HCT116 (cell line): Measurements from ENCODE around the gene DUS3L. TPM values are rescaled to one million over a fixed set of nuclear protein-coding genes. Genes with fewer than 3 reads are reported as not detected.

ENCODE experiments used
- ATAC-seq: fragments of 200-7000 bp; cut with Tn5 transposase; 2 replicates; pipeline ENCODE4 v1.9.1; 2020; ENCODE audit warnings: mild to moderate bottlenecking, moderate library complexity
- BruUV-seq: library from RNA; stranded (reverse); fragments of 400-500 nt; replicated peaks from 2 replicates; lab custom pipeline; 2021; lab: Mats Ljungman, UMichigan
- CTCF ChIA-PET: fragments of 300-600 bp; sonication (Branson Sonifier 250); formaldehyde crosslinking; loops from one replicate; lab custom pipeline; 2021; ENCODE audit warnings: antibody characterized with exemption; lab: Charles Lee
- POLR2A ChIA-PET: fragments of 300-600, 350-600 bp; sonication (Branson Sonifier 250); formaldehyde crosslinking; loops from one replicate; lab custom pipeline; 2021; ENCODE audit warnings: antibody characterized with exemption; lab: Charles Lee
- RAD21 ChIA-PET, 2 experiments: fragments of 300-600 bp; sonication (Branson Sonifier 250); formaldehyde crosslinking; loops; one replicate each; lab custom pipeline; 2023; ENCODE audit warnings: low total read pairs in 2 of 2; ENCODE audit not compliant: uncharacterized antibody in 2 of 2, unreplicated experiment in 2 of 2, low non-redundant PET in 1 of 2; lab: Charles Lee
- DNase-seq: peaks from one replicate; pipeline ENCODE4 v3.0.0-alpha.2; 2010; ENCODE audit warnings: low read depth, low spot score
- H2AFZ ChIP-seq: fragments of 200-600 bp; shearing (Covaris generic), sonication (generic); 2 replicates; pipeline ENCODE4 v1.6.1; 2017; ENCODE audit warnings: low read depth, mixed run types, mixed read lengths, antibody characterized with exemption, low read length; ENCODE audit not compliant: poor library complexity, severe bottlenecking
- H3K27ac ChIP-seq: 2 replicates; pipeline ENCODE4 v1.5.1; 2012; ENCODE audit warnings: low read depth, low read length
- H3K27me3 ChIP-seq: fragments of 200-600 bp; sonication (generic); 2 replicates; pipeline ENCODE4 v1.6.1; 2016; ENCODE audit warnings: mixed run types, low read length, mixed read lengths; ENCODE audit not compliant: insufficient read depth
- H3K36me3 ChIP-seq, 2 experiments: fragments of 200-500 bp in 1 of 2; fragments of 200-600 bp in 1 of 2; sonication (Bioruptor generic) in 1 of 2; sonication (generic) in 1 of 2; 2 replicates each; pipeline versions ENCODE4 v1.5.1 to v1.6.1; 2014 to 2016; ENCODE audit warnings: low read length in 2 of 2, inconsistent platforms in 1 of 2, mixed read lengths in 1 of 2, mixed run types in 1 of 2; ENCODE audit not compliant: insufficient read depth in 2 of 2, control insufficient read depth in 1 of 2
- H3K4me1 ChIP-seq, 2 experiments: fragments of 200-600 bp in 1 of 2; sonication (generic) in 1 of 2; 2 replicates each; pipeline versions ENCODE4 v1.5.1 to v1.6.1; 2012 to 2017; ENCODE audit warnings: low read length in 2 of 2, inconsistent platforms in 1 of 2, mild to moderate bottlenecking in 1 of 2, mixed read lengths in 1 of 2, mixed run types in 1 of 2, moderate library complexity in 1 of 2; ENCODE audit not compliant: insufficient read depth in 2 of 2, control insufficient read depth in 1 of 2
- H3K4me2 ChIP-seq: fragments of 200-600 bp; sonication (generic); 2 replicates; pipeline ENCODE4 v1.6.1; 2017; ENCODE audit warnings: mixed run types, low read length, mixed read lengths
- H3K4me3 ChIP-seq, 2 experiments: fragments of 200-600 bp in 1 of 2; sonication (generic) in 1 of 2; replicated peaks in 1 of 2; 2 replicates each; pipeline ENCODE4 v1.5.1; 2011 to 2016; ENCODE audit warnings: low read length in 2 of 2, control low read depth in 1 of 2, low read depth in 1 of 2, mild to moderate bottlenecking in 1 of 2, mixed read lengths in 1 of 2, mixed run types in 1 of 2
- H3K79me2 ChIP-seq: fragments of 200-600 bp; sonication (generic); 2 replicates; pipeline ENCODE4 v1.6.1; 2017; ENCODE audit warnings: mild to moderate bottlenecking, mixed run types, low read length, moderate library complexity, mixed read lengths; ENCODE audit not compliant: insufficient read depth
- H3K9ac ChIP-seq: fragments of 200-600 bp; sonication (generic); 2 replicates; pipeline ENCODE4 v1.6.1; 2016; ENCODE audit warnings: low read length, mixed read lengths
- H3K9me2 ChIP-seq: fragments of 200-600 bp; sonication (generic), shearing (Covaris generic); 2 replicates; pipeline ENCODE4 v1.6.1; 2017; ENCODE audit warnings: mixed run types, mild to moderate bottlenecking, moderate library complexity; ENCODE audit not compliant: insufficient read depth
- H3K9me3 ChIP-seq, 2 experiments: fragments of 200-500 bp in 1 of 2; fragments of 200-600 bp in 1 of 2; sonication (Bioruptor generic) in 1 of 2; sonication (generic) in 1 of 2; 2 replicates each; pipeline ENCODE4 v1.6.1; 2014 to 2017; ENCODE audit warnings: low read length in 2 of 2, mixed read lengths in 2 of 2, inconsistent platforms in 1 of 2, low read depth in 1 of 2, mild to moderate bottlenecking in 1 of 2, mixed run types in 1 of 2, moderate library complexity in 1 of 2; ENCODE audit not compliant: control insufficient read depth in 1 of 2, insufficient read depth in 1 of 2
- H4K20me1 ChIP-seq: fragments of 200-600 bp; sonication (generic), shearing (Covaris generic); 2 replicates; pipeline ENCODE4 v1.6.1; 2017; ENCODE audit warnings: mixed run types, mild to moderate bottlenecking, moderate library complexity; ENCODE audit not compliant: insufficient read depth
- ATF3 ChIP-seq: IDR thresholded peaks from 2 replicates; pipeline ENCODE4 v1.6.1; 2012
- CBX3 ChIP-seq: IDR thresholded peaks from 2 replicates; pipeline ENCODE4 v1.6.1; 2012; ENCODE audit warnings: low read depth
- CEBPB ChIP-seq: IDR thresholded peaks from 2 replicates; pipeline ENCODE4 v1.6.1; 2012; ENCODE audit warnings: low read depth
- EZH2phosphoT487 ChIP-seq: fragments of 200-600 bp; IDR thresholded peaks from 2 replicates; pipeline ENCODE4 v1.6.1; 2018; ENCODE audit warnings: antibody characterized with exemption, borderline replicate concordance
- JUND ChIP-seq: IDR thresholded peaks from 2 replicates; pipeline ENCODE4 v1.6.1; 2012
- RAD21 ChIP-seq: IDR thresholded peaks from 2 replicates; pipeline ENCODE4 v1.6.1; 2012; ENCODE audit warnings: low read depth, mild to moderate bottlenecking
- SP1 ChIP-seq: IDR thresholded peaks from 2 replicates; pipeline ENCODE4 v1.6.1; 2012; ENCODE audit warnings: low read depth
- SRF ChIP-seq: IDR thresholded peaks from 2 replicates; pipeline ENCODE4 v1.6.1; 2012; ENCODE audit warnings: low read depth
- TCF7L2 ChIP-seq: IDR thresholded peaks from 2 replicates; pipeline ENCODE4 v1.7.0; 2011; ENCODE audit warnings: borderline replicate concordance, inconsistent platforms; ENCODE audit not compliant: insufficient read depth, insufficient read length; ENCODE audit errors: extremely low read depth
- YY1 ChIP-seq: IDR thresholded peaks from 2 replicates; pipeline ENCODE4 v1.6.1; 2011; ENCODE audit warnings: low read length, low read depth, moderate library complexity, mild to moderate bottlenecking; ENCODE audit not compliant: insufficient replicate concordance; ENCODE audit errors: extremely low read depth
- ZBTB33 ChIP-seq: IDR thresholded peaks from 2 replicates; pipeline ENCODE4 v1.6.1; 2011; ENCODE audit warnings: mild to moderate bottlenecking, low read length, moderate library complexity; ENCODE audit not compliant: insufficient replicate concordance; ENCODE audit errors: extremely low read depth
- ZFX ChIP-seq: fragments of 450-650 bp; IDR thresholded peaks from 2 replicates; pipeline ENCODE4 v1.6.1; 2017
- intact Hi-C: fragments of 100-400 bp; cut with micrococcal nuclease; formaldehyde crosslinking; loops from 2 replicates; pipeline ENCODE4 v1.10.0; 2022
- total RNA-seq: library from RNA; stranded (reverse); gene quantifications from one replicate; pipeline ENCODE4 v1.2.1, GENCODE V29; 2021; ENCODE audit not compliant: unreplicated experiment

Gene DUS3L
- total RNA-seq, 1 experiment from 2014 or later, result 78.1 TPM

GRCh38 chr19:5803441-5803751 lies 12.4 kb upstream of the DUS3L start:
- DNase-seq, result no peak
- TF ChIP-seq ZFX, result no peak
- no peak for TF ChIP-seq CEBPB
- no peak for TF ChIP-seq JUND
- no peak for TF ChIP-seq ATF3
- TF ChIP-seq YY1, result no peak
- no peak for TF ChIP-seq SP1
- no peak for TF ChIP-seq EZH2phosphoT487
- TF ChIP-seq TCF7L2, result no peak
- no peak for TF ChIP-seq ZBTB33
- TF ChIP-seq SRF, result no peak
- TF ChIP-seq RAD21, result no peak
- no peak for TF ChIP-seq CBX3
- peaks cover 5 to 24% of the 10 kb centered on the region in 2 experiments for H3K4me1 ChIP-seq
- no peaks in the 10 kb centered on the region for H3K36me3 ChIP-seq
- peak overlapping the region; percentile 91 for H3K4me2 ChIP-seq
- no peaks in the 10 kb centered on the region for H3K9me3 ChIP-seq
- H3K27ac ChIP-seq, result peak overlapping the region; percentile 7; the same call in 1 of the 2 replicates
- no TSS peak for BruUV-seq
- peak overlapping the region in 1 of 2 experiments; percentile 48; a peak in 2 of 4 replicates for H3K4me3 ChIP-seq
- no peaks in the 10 kb centered on the region for H3K79me2 ChIP-seq
- H3K9ac ChIP-seq, result peak overlapping the region; percentile 47
- intact Hi-C loops, result no loop called here
- ChIA-PET RAD21 (interaction anchor here (0.8 to 1.8 kb wide), 9 partner anchors 9 to 219 kb away, joined by 3 to 10 read pairs (median 4); partner anchors contain the start of genes NDUFA11 (in 1 of the 2) and RANBP3 (in 1 of the 2)), POLR2A (interaction anchor here (0.6 to 1.7 kb wide), 6 partner anchors 12 to 114 kb away, joined by 3 to 22 read pairs (median 6); partner anchors contain the start of genes DUS3L and RPL36), CTCF (interaction anchor here (0.6 to 2.2 kb wide), 40 partner anchors 7 to 570 kb away, joined by 3 to 49 read pairs (median 4); partner anchors contain the start of genes ALKBH7, CATSPERD, DUS3L and FUT5)
- no peaks in the 10 kb centered on the region for H3K27me3 ChIP-seq
- H3K9me2 ChIP-seq, result no peaks in the 10 kb centered on the region
- no peaks in the 10 kb centered on the region for H4K20me1 ChIP-seq
- peak overlapping the region; percentile 80 for H2AFZ ChIP-seq
- no peak for ATAC-seq
